PC-9 (cell line): ENCODE measurements around the gene MARCHF6. TPM values are rescaled to one million over a fixed set of nuclear protein-coding genes. Genes with fewer than 3 reads are reported as not detected.

Experiments used
- BruUV-seq: library from RNA; stranded (reverse); fragments of 400-500 nt; replicated peaks from 2 replicates; lab custom pipeline; 2021; lab: Mats Ljungman, UMichigan
- CTCF ChIA-PET: fragments of 300-600 bp; sonication (Branson Sonifier 250); formaldehyde crosslinking; loops from one replicate; lab custom pipeline; 2022; ENCODE audit warnings: antibody characterized with exemption; lab: Charles Lee
- POLR2A ChIA-PET: fragments of 300-600 bp; sonication (Branson Sonifier 250); formaldehyde crosslinking; loops from one replicate; lab custom pipeline; 2022; ENCODE audit warnings: antibody characterized with exemption; ENCODE audit not compliant: unreplicated experiment; lab: Charles Lee
- DNase-seq, 2 experiments: peaks; one replicate each; pipeline versions ENCODE4 v3.0.0 to v3.0.0-alpha.2; 2015 to 2022; ENCODE audit warnings: mixed read lengths in 1 of 2
- H2AFZ ChIP-seq: fragments of 200-600 bp; sonication (generic); 2 replicates; pipeline ENCODE4 v1.8.1; 2017; ENCODE audit warnings: antibody characterized with exemption
- H3F3A ChIP-seq: fragments of 200-600 bp; sonication (generic); 2 replicates; pipeline ENCODE4 v1.8.1; 2017; ENCODE audit warnings: antibody characterized with exemption, mild to moderate bottlenecking, low read depth; ENCODE audit not compliant: insufficient read depth
- H3K27ac ChIP-seq: fragments of 200-600 bp; sonication (generic); 2 replicates; pipeline ENCODE4 v1.6.1; 2016; ENCODE audit warnings: mixed run types
- H3K27me3 ChIP-seq: fragments of 200-600 bp; sonication (generic); 2 replicates; pipeline ENCODE4 v1.6.1; 2016; ENCODE audit warnings: low read depth, mixed run types; ENCODE audit not compliant: insufficient read depth
- H3K36me3 ChIP-seq: fragments of 200-600 bp; sonication (generic); 2 replicates; pipeline ENCODE4 v1.6.1; 2016; ENCODE audit warnings: low read depth, mixed run types
- H3K4me1 ChIP-seq: fragments of 200-600 bp; sonication (generic); replicated peaks from 2 replicates; pipeline ENCODE4 v1.6.1; 2016; ENCODE audit warnings: mixed run types; ENCODE audit not compliant: insufficient read depth
- H3K4me2 ChIP-seq: fragments of 200-600 bp; sonication (generic); 2 replicates; pipeline ENCODE4 v1.6.1; 2017; ENCODE audit warnings: mixed run types
- H3K4me3 ChIP-seq: fragments of 200-600 bp; sonication (generic); 2 replicates; pipeline ENCODE4 v1.6.1; 2016; ENCODE audit warnings: mixed run types
- H3K79me2 ChIP-seq: fragments of 200-600 bp; sonication (generic); 2 replicates; pipeline ENCODE4 v1.6.1; 2017; ENCODE audit warnings: low read depth, mixed run types
- H3K9me2 ChIP-seq: fragments of 200-600 bp; sonication (generic); 2 replicates; pipeline ENCODE4 v1.8.1; 2017; ENCODE audit warnings: mild to moderate bottlenecking; ENCODE audit not compliant: insufficient read depth
- H3K9me3 ChIP-seq: fragments of 200-600 bp; sonication (generic); 2 replicates; pipeline ENCODE4 v1.8.1; 2016; ENCODE audit warnings: low read depth; ENCODE audit not compliant: insufficient read depth
- H4K20me1 ChIP-seq: fragments of 200-600 bp; sonication (generic); 2 replicates; pipeline ENCODE4 v1.8.1; 2017; ENCODE audit not compliant: insufficient read depth
- EZH2 ChIP-seq: fragments of 200-600 bp; sonication (generic); IDR thresholded peaks from 2 replicates; pipeline ENCODE4 v1.8.0; 2017; ENCODE audit warnings: antibody characterized with exemption, low read depth
- intact Hi-C: fragments of 100-400 bp; cut with micrococcal nuclease; formaldehyde crosslinking; loops from one replicate; pipeline ENCODE4 v1.10.0; 2022; ENCODE audit not compliant: unreplicated experiment
- total RNA-seq: library from RNA; stranded (reverse); gene quantifications from 2 replicates; pipeline ENCODE4 v1.2.3, GENCODE V29; 2021
- TF ChIP-seq, protein P1 (sequence below): fragments of 200-600 bp; sonication (generic); conservative IDR thresholded peaks from 2 replicates; pipeline ENCODE4 v1.6.1; 2017; ENCODE audit warnings: mixed run types, antibody characterized with exemption, mild to moderate bottlenecking, moderate library complexity

Gene MARCHF6
- total RNA-seq, 1 experiment from 2014 or later = 364 TPM

DNA sequence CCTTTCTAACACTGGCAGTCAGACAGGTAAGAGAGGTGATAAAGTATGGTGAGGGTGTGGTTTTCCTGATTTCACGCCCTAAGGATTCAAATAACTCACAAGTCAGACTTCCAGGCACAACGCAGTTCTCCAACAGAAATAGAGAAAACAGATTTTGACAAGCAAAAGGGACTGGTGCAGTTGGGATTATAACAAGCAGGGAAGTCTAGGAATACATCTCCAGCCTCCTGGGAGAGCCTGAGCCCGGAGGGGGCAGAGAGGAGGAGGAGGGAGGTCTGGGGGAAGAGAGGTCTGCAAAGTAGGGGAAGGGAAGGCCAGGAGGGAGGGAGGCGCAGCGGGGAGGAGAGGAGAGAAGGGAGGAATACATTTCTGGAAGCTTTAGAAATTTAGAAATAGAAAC is 47.4 kb upstream of the MARCHF6 start:
- no peaks in the 10 kb centered on the region for H3K9me2 ChIP-seq
- no peaks in the 10 kb centered on the region for H3K36me3 ChIP-seq
- peaks cover 55% of the 10 kb centered on the region for H3K79me2 ChIP-seq
- no peak for TF ChIP-seq EZH2
- TF ChIP-seq, protein P1, sequence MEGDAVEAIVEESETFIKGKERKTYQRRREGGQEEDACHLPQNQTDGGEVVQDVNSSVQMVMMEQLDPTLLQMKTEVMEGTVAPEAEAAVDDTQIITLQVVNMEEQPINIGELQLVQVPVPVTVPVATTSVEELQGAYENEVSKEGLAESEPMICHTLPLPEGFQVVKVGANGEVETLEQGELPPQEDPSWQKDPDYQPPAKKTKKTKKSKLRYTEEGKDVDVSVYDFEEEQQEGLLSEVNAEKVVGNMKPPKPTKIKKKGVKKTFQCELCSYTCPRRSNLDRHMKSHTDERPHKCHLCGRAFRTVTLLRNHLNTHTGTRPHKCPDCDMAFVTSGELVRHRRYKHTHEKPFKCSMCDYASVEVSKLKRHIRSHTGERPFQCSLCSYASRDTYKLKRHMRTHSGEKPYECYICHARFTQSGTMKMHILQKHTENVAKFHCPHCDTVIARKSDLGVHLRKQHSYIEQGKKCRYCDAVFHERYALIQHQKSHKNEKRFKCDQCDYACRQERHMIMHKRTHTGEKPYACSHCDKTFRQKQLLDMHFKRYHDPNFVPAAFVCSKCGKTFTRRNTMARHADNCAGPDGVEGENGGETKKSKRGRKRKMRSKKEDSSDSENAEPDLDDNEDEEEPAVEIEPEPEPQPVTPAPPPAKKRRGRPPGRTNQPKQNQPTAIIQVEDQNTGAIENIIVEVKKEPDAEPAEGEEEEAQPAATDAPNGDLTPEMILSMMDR = no peak
- intact Hi-C loops = loop anchor here (1.0 to 5.0 kb wide), 3 partner anchors 18 to 416 kb away; no protein-coding TSS in a partner anchor
- peak overlapping the region; percentile 79 for H3K27ac ChIP-seq
- H3F3A ChIP-seq = peaks cover 47% of the 10 kb centered on the region
- no peaks in the 10 kb centered on the region for H3K9me3 ChIP-seq
- DNase-seq = no peak
- peaks cover 54% of the 10 kb centered on the region for H3K4me1 ChIP-seq
- H3K27me3 ChIP-seq = no peaks in the 10 kb centered on the region
- H4K20me1 ChIP-seq = no peaks in the 10 kb centered on the region
- H2AFZ ChIP-seq = no peak overlapping the region
- H3K4me2 ChIP-seq = peak overlapping the region; percentile 83
- POLR2A ChIA-PET = no interaction called here
- BruUV-seq = no TSS peak
- CTCF ChIA-PET = no interaction called here
- peak overlapping the region; percentile 79; the same call in 1 of the 2 replicates for H3K4me3 ChIP-seq

DNA sequence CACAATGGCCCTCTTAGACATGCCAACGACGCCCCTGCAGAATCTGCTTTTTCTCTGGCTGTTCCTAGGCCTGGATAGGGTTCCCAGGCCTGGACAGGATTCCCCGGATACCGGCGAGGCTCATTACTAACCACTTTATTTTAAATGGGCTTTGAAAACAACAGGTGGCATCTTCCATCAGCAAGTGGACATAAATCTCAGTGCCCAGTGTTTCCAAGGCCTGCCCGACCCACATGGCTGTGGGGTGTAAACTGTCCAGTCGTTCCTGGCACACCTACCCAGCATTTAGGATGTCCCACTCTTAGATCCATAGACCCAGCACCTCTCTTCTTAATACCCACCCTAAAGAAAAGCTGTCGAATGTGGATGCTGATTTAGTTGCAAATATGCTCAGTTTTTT is 46.7 kb upstream of the MARCHF6 start:
- intact Hi-C loops = loop anchor here (1.0 to 5.0 kb wide), 4 partner anchors 19 to 415 kb away; no protein-coding TSS in a partner anchor
- peaks cover 50% of the 10 kb centered on the region for H3K4me1 ChIP-seq
- H3F3A ChIP-seq = peaks cover 47% of the 10 kb centered on the region
- H4K20me1 ChIP-seq = no peaks in the 10 kb centered on the region
- no peaks in the 10 kb centered on the region for H3K27me3 ChIP-seq
- CTCF ChIA-PET = no interaction called here
- H2AFZ ChIP-seq = peak overlapping the region; percentile 96
- BruUV-seq = no TSS peak
- POLR2A ChIA-PET = interaction anchor here (0.9 kb wide), 1 partner anchor 51 kb away, joined by 22 read pairs; no protein-coding TSS in a partner anchor
- H3K9me3 ChIP-seq = no peaks in the 10 kb centered on the region
- H3K79me2 ChIP-seq = peaks cover 53% of the 10 kb centered on the region
- no peak for DNase-seq
- peak overlapping the region; percentile 79 for H3K27ac ChIP-seq
- no peaks in the 10 kb centered on the region for H3K36me3 ChIP-seq
- no peaks in the 10 kb centered on the region for H3K9me2 ChIP-seq
- no peak for TF ChIP-seq EZH2
- TF ChIP-seq, protein P1 = no peak
- peak overlapping the region; percentile 83 for H3K4me2 ChIP-seq
- H3K4me3 ChIP-seq = peak overlapping the region; percentile 79

DNA sequence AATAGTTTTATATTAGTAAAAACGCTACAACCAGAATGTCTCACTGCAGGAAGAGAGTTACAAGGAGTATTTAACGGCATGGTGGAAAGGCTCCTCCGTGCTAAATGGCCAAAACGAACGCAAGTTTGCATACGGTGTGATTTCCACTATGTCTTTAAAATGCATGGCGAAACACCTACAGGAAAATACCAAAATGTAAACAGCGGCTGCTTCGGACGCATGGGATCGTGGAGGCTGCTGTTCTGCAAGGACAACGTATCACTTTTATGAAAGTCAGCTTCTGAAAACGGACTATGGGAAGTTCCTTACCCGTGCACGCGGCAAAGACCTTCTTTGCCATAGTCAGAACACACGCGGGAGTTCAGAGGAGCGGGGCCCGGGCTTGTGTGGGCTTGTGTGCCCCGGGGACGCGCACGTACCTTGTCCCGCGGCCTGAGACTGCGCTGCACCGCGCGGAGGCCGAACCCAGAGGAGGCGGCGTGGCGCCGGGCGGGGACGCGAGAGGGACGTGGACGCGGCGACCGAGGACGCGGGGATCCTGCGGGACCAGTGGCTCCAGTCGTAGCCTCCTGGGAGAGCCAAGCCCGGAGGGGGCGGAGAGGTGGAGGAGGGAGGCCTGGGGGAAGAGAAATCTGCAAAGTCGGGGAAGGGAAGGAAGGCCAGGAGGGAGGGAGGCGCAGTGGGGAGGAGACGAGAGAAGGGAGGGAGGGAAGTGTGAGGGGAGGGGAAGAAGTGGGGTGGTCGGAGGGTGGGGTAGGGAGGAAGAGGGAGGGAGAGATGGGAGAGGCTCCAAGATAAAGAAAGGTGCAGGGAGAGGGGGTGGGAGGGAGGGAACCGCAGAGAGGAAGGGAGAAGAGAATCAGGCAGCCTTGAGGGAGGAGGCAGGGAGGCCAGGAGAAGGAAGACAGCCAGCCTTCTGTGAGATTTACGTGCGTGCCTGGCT is 46.0 kb upstream of the MARCHF6 start, which contains the start of gene CMBL:
CMBL (minus strand) TSS at position 697 of the 943 bp plus-strand sequence. CDS start 17,140 bp downstream, outside the sequence.
- POLR2A ChIA-PET = interaction anchor here (0.9 to 1.1 kb wide), 2 partner anchors 46 to 50 kb away, joined by 4 to 22 read pairs; partner anchors contain the start of gene MARCHF6
- no peaks in the 10 kb centered on the region for H3K27me3 ChIP-seq
- TF ChIP-seq EZH2 = no peak
- TF ChIP-seq, protein P1 = no peak
- H2AFZ ChIP-seq = peak within 1 kb of the TSS; percentile 96
- no peaks in the 10 kb centered on the region for H3K9me2 ChIP-seq
- H3K79me2 ChIP-seq = peaks cover 47% of the 10 kb centered on the region
- H3K36me3 ChIP-seq = no peaks in the 10 kb centered on the region
- no peaks in the 10 kb centered on the region; the same call in 1 of the 2 replicates for H3K9me3 ChIP-seq
- intact Hi-C loops = loop anchor here (1.0 to 5.0 kb wide), 3 partner anchors 23 to 415 kb away; no protein-coding TSS in a partner anchor
- H3F3A ChIP-seq = peaks cover 41% of the 10 kb centered on the region
- H3K4me3 ChIP-seq = peak within 1 kb of the TSS; percentile 79
- BruUV-seq = TSS peak; percentile 32
- peak within 1 kb of the TSS; percentile 79 for H3K27ac ChIP-seq
- H3K4me1 ChIP-seq = peaks cover 44% of the 10 kb centered on the region
- CTCF ChIA-PET = no interaction called here
- peak within 1 kb of the TSS; percentile 83 for H3K4me2 ChIP-seq
- peak; percentile 56 to 94 for DNase-seq
- no peaks in the 10 kb centered on the region for H4K20me1 ChIP-seq
